CD4-positive, alpha-beta T cell treated with Interleukin-4 for 4 hours (primary cell): ENCODE measurements around the gene CLEC2B.

Source experiments
- DNase-seq: peaks from one replicate; pipeline ENCODE4 v3.0.0-alpha.2; 2020

CLEC2B gene

DNA sequence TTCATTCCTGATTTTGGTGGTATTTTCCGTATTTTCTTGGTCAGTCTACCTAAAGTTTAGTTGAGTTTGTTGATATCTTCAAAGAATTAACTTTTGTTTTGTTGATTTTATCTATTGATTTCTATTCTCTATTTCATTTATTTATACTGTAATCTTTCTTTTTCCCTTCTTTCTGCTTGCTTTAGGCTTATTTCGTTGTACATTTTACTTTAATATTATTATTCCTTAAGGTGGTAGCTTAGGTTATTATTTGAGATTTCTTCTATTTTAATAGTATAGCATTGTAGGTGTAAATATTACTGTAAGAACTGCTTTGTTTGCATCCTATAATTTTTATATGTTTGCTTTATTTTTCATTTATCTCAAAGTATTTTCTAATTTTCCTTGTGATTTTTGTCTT is 63.3 kb downstream of the CLEC2B start:
- no peak for DNase-seq
